HG03280 (cell line): ENCODE results near the gene TMEM117.

Experiments
- ATAC-seq: cut with Tn5 transposase; IDR thresholded peaks from one replicate; pipeline ENCODE4 v1.9.1; 2021; ENCODE audit warnings: mild to moderate bottlenecking, moderate library complexity; ENCODE audit not compliant: unreplicated experiment

Gene TMEM117

GRCh38 chr12:43945983-43946382 is 110.1 kb downstream of the TMEM117 start:
- no peak for ATAC-seq

DNA sequence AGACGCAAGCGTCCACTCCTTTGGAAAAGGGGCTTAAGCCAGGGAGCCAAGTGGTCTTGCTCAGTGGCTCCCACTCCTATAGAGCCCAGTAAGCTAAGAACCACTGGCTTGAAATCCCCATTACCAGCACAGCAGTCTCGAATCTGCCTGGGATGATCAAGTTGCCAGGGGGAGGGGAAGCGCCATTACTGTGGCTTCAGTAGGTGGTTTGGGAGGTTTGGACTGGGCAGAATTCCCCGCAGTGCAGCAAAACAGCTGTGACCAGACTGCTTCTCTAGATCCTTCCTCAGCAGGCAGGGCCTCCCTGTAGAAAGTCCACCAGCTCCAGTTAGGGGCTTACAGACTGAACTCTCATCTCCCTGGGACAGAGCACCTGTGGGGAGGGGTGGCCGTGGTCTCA is 115.4 kb downstream of the TMEM117 start:
- ATAC-seq, result no peak

- peak; percentile 86 for ATAC-seq
Measured at GRCh38 chr12:43957732-43958372, 122.0 kb downstream of the TMEM117 start.

DNA sequence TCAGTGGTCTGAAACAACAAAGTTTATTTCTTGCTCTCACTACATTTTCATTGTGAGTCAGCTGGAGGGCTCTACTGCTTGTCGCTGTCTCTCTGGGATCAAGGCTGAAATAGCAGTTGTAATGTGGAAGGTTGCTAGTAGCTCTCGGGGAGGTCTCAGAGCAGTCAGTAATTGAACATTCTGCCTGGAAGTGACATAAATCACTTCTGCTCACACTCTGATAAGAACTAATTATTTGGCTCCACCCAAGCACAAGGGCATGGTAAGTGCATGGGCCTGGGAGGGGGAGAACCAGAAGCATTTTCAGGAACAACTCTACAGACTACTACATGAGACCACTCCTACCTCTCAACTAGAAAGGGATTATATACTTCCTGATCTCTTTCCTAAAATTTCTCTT is 128.2 kb downstream of the TMEM117 start:
- no peak for ATAC-seq

DNA sequence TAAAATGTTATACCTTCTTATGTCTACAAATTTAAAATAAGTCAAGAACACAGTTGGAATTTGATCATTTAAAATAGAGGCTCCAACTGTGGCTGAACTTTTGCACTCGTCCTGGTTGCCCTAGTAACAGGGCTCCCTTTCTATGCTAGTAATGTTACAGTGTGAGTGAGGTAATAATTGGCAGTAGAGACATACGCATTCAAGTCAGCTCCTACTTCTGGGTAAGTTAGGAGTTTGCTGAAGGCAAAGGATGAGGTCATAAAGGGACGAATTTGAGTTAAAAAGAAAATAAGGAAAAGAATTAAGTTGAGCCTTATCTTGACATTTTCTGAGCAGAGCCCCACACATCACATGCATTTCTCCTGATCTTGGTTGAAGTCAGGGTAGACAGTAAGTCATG is 129.1 kb downstream of the TMEM117 start:
- ATAC-seq, result no peak

DNA sequence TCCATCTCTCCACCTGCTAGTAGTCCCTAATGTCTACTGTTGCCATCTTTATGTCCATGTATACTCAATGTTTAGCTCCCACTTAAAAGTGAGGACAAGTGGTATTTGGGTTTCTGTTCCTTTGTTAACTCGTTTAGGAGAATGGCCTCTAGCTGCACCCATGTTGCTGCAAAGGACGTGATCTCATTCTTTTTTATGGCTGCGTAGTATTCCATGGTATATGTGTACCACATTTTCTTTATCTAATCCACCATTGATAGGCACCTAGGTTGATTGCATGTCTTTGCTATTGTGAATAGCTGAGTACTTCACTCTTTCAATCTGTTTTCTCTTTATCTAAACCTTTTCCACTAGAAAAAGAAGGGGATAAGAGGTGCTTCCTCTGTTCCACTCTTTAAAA is 130.0 kb downstream of the TMEM117 start:
- no peak for ATAC-seq

- no peak for ATAC-seq
Measured at GRCh38 chr12:43968736-43969135, 132.9 kb downstream of the TMEM117 start.

DNA sequence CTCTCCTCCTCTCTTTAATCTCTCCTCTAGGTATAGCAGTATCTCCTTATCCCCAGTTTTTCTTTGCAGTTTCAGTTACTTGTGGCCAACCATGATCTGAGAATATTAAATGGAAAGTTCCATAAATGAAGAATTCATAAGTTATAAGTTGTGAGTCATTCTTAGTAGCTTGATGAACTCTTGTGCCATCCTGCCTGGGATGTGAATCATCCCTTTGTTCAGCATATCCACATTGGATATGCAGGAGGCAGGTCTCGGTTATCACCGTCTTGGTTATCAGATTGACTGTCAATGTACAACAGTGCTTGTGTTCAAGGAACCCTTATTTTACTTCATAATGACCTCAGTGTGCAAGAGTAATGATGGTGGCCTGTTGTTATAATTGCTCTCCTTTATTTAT is 134.0 kb downstream of the TMEM117 start:
- no peak for ATAC-seq

DNA sequence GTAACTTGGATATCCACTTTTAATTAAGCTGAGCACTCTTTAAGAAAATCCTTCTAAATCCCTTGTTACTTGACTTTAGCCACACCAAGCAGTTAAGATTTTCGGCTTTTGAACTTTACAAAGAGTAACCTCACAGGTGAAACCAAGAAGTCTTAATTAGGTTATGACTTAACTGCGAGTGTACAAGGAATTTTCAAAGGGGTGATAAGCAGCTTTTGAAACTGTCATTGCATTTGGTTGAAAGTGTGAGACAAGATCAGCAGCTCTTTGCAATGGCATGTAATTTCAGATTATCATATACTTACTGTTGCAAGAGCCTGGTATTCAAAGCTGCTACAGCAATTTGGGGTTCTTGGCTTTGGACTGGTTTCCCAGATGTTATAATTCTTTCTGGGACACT is 137.5 kb downstream of the TMEM117 start:
- ATAC-seq, result no peak

- ATAC-seq, result no peak
Measured at GRCh38 chr12:43973993-43974392, 138.1 kb downstream of the TMEM117 start.

GRCh38 chr12:43976027-43976426 is 140.1 kb downstream of the TMEM117 start:
- no peak for ATAC-seq

DNA sequence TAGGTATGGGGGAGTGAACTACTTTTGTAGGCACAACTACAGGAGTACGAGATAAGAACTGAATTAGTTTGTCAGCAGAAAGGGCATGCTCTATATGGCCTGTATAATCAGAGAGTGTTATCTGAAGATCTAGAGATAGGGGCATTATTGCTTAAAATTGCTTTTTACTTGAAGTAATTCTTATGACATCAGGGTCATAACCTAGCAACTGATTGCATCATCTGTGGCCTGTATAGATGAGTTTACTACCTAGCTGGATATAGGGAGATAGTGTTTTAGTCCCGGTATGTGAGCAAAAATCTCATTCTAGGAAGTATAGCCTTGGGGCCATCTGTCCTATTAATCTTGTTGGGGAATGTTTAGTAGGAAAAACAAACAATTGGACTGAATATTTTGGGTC is 142.7 kb downstream of the TMEM117 start:
- ATAC-seq, result no peak

DNA sequence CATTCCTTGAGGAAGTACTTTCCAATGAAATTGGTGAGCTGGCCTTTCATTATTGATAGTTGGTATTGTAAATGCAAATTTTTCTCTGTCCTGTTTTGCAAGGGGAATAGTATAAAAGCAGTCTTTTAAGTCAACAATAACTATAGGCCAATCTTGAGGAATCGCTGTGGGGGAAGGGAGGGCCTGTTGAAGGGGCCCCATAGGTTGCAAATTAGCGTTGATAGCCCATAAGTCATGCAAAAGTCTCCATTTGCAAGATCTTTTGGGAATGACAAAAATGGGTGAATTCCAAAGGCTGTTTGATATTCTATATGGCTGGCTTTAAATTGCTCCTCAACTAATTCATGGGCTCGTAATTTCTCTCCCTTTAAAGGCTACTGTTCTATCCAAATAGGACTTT is 143.6 kb downstream of the TMEM117 start:
- no peak for ATAC-seq

- no peak for ATAC-seq
Measured at GRCh38 chr12:43980627-43981191, 144.8 kb downstream of the TMEM117 start.

DNA sequence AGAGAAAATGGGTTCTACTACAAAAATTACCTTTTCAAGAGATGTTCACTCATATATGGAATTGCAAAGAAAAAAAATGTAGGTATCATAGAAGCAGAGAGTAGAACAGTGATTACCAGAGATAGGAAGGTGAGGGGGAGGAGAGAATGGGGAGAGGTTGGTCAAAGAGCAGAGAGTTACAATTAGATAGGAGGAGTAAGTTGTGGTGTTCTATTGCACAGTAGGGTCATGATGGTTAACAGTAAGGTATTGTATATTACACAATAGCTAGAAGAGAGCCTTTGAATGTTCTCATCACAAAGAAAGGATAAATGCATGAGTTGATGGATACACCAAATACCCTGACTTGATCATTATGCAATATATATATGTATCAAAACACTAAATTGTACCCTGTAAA is 145.8 kb downstream of the TMEM117 start:
- no peak for ATAC-seq

- no peak for ATAC-seq
Measured at GRCh38 chr12:43982544-43982943, 146.7 kb downstream of the TMEM117 start.

- peak; percentile 90 for ATAC-seq
Measured at GRCh38 chr12:43988838-43989560, 153.1 kb downstream of the TMEM117 start.

DNA sequence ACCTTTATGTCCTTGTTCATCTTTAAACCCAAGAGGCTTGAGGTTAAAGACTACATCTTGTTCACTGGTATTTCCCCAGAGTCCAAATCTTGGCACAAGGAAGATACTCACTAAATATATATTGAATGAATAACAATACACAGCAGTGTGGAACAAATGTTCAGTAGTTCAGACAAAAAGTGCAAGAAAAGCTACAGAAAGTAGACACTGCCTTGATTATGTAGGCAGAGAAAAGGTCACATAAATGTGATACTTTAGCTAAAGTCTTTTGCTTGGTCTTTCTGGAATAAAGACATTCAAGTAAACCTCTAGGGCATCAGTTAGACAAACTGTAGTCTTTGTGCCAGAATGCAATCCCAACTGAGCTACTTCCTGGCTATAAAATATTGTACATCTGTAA is 157.0 kb downstream of the TMEM117 start:
- ATAC-seq, result no peak

GRCh38 chr12:44000309-44000952 is 164.6 kb downstream of the TMEM117 start:
- peak; percentile 96 for ATAC-seq

DNA sequence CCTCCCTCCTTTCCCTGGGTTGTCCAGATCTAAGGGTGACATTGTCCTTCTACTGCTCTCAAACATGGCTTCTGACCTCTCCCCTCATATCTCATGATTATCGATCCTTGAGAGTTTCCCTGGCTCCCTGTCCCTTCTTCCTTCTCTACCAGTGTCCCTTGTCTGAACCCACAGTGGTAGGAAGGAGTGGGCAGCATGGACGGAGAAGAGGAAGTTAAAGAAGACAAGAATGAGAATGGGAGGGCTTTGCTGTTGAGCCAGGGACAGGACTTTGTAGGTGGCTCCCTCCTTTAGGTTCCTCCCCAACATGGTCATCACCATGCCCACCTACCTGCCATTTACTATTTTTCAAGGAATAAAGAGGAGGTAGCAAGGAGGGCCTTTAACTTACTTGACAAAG is 166.7 kb downstream of the TMEM117 start:
- ATAC-seq, result no peak

DNA sequence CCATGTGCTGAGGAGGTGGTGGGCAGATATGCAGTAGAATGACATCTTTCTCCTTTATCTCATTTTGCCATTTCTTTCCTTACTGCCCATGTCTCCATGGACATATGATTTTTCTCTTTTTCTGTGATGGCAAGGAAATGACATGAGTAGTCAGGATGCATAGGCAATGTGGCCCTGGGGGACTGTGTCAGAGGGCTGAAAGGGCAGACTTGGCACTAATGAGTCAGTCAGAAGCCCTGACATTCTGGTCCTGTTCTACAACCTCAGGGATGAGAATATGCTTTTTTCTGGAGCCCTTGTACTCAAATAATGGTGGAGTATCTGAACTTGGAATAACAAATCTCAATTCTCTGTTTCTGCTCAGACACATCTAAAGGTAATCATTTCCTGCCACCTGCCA is 167.8 kb downstream of the TMEM117 start:
- no peak for ATAC-seq
